Measurements from ENCODE around the gene ZNF665.

GRCh38 chr19:53172889-53173288 lies 20.3 kb downstream of the ZNF665 start:
- no peak for TF ChIP-seq EZH2 (IDR thresholded peaks at IDR 0.05; ENCODE audit: low read length, missing control alignments)
- TF ChIP-seq, protein P1, sequence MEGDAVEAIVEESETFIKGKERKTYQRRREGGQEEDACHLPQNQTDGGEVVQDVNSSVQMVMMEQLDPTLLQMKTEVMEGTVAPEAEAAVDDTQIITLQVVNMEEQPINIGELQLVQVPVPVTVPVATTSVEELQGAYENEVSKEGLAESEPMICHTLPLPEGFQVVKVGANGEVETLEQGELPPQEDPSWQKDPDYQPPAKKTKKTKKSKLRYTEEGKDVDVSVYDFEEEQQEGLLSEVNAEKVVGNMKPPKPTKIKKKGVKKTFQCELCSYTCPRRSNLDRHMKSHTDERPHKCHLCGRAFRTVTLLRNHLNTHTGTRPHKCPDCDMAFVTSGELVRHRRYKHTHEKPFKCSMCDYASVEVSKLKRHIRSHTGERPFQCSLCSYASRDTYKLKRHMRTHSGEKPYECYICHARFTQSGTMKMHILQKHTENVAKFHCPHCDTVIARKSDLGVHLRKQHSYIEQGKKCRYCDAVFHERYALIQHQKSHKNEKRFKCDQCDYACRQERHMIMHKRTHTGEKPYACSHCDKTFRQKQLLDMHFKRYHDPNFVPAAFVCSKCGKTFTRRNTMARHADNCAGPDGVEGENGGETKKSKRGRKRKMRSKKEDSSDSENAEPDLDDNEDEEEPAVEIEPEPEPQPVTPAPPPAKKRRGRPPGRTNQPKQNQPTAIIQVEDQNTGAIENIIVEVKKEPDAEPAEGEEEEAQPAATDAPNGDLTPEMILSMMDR (conservative IDR thresholded peaks at IDR 0.05 in 1 of 2, IDR thresholded peaks at IDR 0.05 in 1 of 2; ENCODE audit: low read depth in 1 of 2, low read length in 2 of 2): no peak
